Ishikawa (cell line): ENCODE data around the gene KCNK6.

Experiments
- CEBPB ChIP-seq: IDR thresholded peaks from 2 replicates; pipeline ENCODE4 v1.6.1; 2012
- CREB1 ChIP-seq: IDR thresholded peaks from 2 replicates; pipeline ENCODE4 v1.6.1; 2012; ENCODE audit warnings: low read depth
- EGR1 ChIP-seq: IDR thresholded peaks from 2 replicates; pipeline ENCODE4 v1.6.1; 2012
- EP300 ChIP-seq: IDR thresholded peaks from 2 replicates; pipeline ENCODE4 v1.6.1; 2012; ENCODE audit warnings: borderline replicate concordance
- FOXM1 ChIP-seq: IDR thresholded peaks from 2 replicates; pipeline ENCODE4 v1.6.1; 2012; ENCODE audit warnings: low read depth, borderline replicate concordance
- MAX ChIP-seq: IDR thresholded peaks from 2 replicates; pipeline ENCODE4 v1.6.1; 2012
- NFIC ChIP-seq: IDR thresholded peaks from 2 replicates; pipeline ENCODE4 v1.6.1; 2012
- RAD21 ChIP-seq: IDR thresholded peaks from 2 replicates; pipeline ENCODE4 v1.6.1; 2012; ENCODE audit warnings: low read depth
- REST ChIP-seq: IDR thresholded peaks from 2 replicates; pipeline ENCODE4 v1.6.1; 2012; ENCODE audit warnings: low read depth, mild to moderate bottlenecking
- TAF1 ChIP-seq: IDR thresholded peaks from 2 replicates; pipeline ENCODE4 v1.6.1; 2012; ENCODE audit warnings: low read depth, mild to moderate bottlenecking
- TCF12 ChIP-seq: IDR thresholded peaks from 2 replicates; pipeline ENCODE4 v1.6.1; 2012; ENCODE audit warnings: low read depth
- TEAD4 ChIP-seq: IDR thresholded peaks from 2 replicates; pipeline ENCODE4 v1.6.1; 2012
- USF1 ChIP-seq: IDR thresholded peaks from 2 replicates; pipeline ENCODE4 v1.6.1; 2012
- YY1 ChIP-seq: IDR thresholded peaks from 2 replicates; pipeline ENCODE4 v1.6.1; 2012; ENCODE audit warnings: low read depth
- ZBTB7A ChIP-seq: IDR thresholded peaks from 2 replicates; pipeline ENCODE4 v1.6.1; 2012; ENCODE audit warnings: low read depth

KCNK6 gene

GRCh38 chr19:38309615-38310278 is 9.9 kb upstream of the KCNK6 start:
- TF ChIP-seq EGR1 (no peak), FOXM1 (no peak), NFIC (no peak), RAD21 (no peak), MAX (no peak), TEAD4 (no peak), REST (no peak), TCF12 (no peak), TAF1 (no peak), EP300 (no peak), CREB1 (no peak), CEBPB (no peak), USF1 (no peak)

- no peak for TF ChIP-seq FOXM1
- TF ChIP-seq YY1 = no peak
- no peak for TF ChIP-seq REST
- no peak for TF ChIP-seq RAD21
- TF ChIP-seq EGR1 = no peak
Measured at GRCh38 chr19:38310279-38310670, 9.4 kb upstream of the KCNK6 start.

- TF ChIP-seq CREB1 (no peak), ZBTB7A (no peak), USF1 (no peak), CEBPB (no peak), MAX (no peak), EP300 (no peak), TAF1 (no peak)
Measured at GRCh38 chr19:38310986-38311385, 8.7 kb upstream of the KCNK6 start.

- TF ChIP-seq FOXM1 = no peak
- TF ChIP-seq NFIC = no peak
- peak; percentile 34; the same call in 1 of the 2 replicates for TF ChIP-seq EGR1
- no peak for TF ChIP-seq CREB1
- TF ChIP-seq REST = no peak
- 0 out of 2 replicates have a peak, but pooled peaks have one; percentile 25 for TF ChIP-seq USF1
- no peak for TF ChIP-seq EP300
- TF ChIP-seq TEAD4 = no peak
- TF ChIP-seq TCF12 = 0 out of 2 replicates have a peak, but pooled peaks have one; percentile 25
- peak; percentile 43; the same call in 1 of the 2 replicates for TF ChIP-seq YY1
- TF ChIP-seq CEBPB = no peak
- TF ChIP-seq MAX = peak; percentile 39; the same call in 1 of the 2 replicates
- no peak for TF ChIP-seq ZBTB7A
- no peak for TF ChIP-seq RAD21
- no peak; the same call in 1 of the 2 replicates for TF ChIP-seq TAF1
Measured at GRCh38 chr19:38315657-38316476, 3.8 kb upstream of the KCNK6 start, which contains the start of gene YIF1B. TSS of gene YIF1B (minus strand) at chr19:38315947. CDS start at chr19:38315917, 30 bp downstream.
